NCI-H1417 (cell line): Measurements from ENCODE around the gene CCNQ.
A peak's percentile ranks its signal among the peaks of the same experiment; 100 is the strongest.
"Not testable (repeated sequence)": the region's sequence is repeated elsewhere in the genome, so short reads cannot be mapped to it uniquely, and the experiment has no call there.

Experiments used
- DNase-seq, 3 experiments: peaks; one replicate each; lab custom pipeline; 2025; lab: John Stamatoyannopoulos, UW

CCNQ gene

GRCh38 chrX:153623310-153624029, 24.5 kb upstream of the CCNQ start:
- no peak for DNase-seq

- no peak for DNase-seq
These were observed 23.8 kb upstream of the CCNQ start for GRCh38 chrX:153622661-153623309.

GRCh38 chrX:153621949-153622598, 23.1 kb upstream of the CCNQ start:
- DNase-seq: no peak

GRCh38 chrX:153620576-153620975, 21.6 kb upstream of the CCNQ start:
- DNase-seq: no peak

GRCh38 chrX:153614818-153615217, 15.9 kb upstream of the CCNQ start:
- DNase-seq: no peak

GRCh38 chrX:153612413-153612812, 13.5 kb upstream of the CCNQ start:
- DNase-seq: no peak

- no peak for DNase-seq
These were observed 12.6 kb upstream of the CCNQ start for GRCh38 chrX:153611298-153612095.

GRCh38 chrX:153610836-153611213, 11.9 kb upstream of the CCNQ start:
- no peak for DNase-seq

GRCh38 chrX:153609917-153610835, 11.2 kb upstream of the CCNQ start:
- DNase-seq: peak; percentile 78 to 86 (median 84)

- DNase-seq: no peak
These were observed 9.9 kb upstream of the CCNQ start for GRCh38 chrX:153608806-153609205.

- DNase-seq: no peak
These were observed 9.4 kb upstream of the CCNQ start for GRCh38 chrX:153608376-153608775.

- no peak for DNase-seq
These were observed 7.6 kb upstream of the CCNQ start for GRCh38 chrX:153606503-153606902.

GRCh38 chrX:153604666-153605380, 5.9 kb upstream of the CCNQ start:
- DNase-seq: not testable (repeated sequence)

- DNase-seq: no peak
These were observed 4.3 kb upstream of the CCNQ start for GRCh38 chrX:153603131-153603656.

GRCh38 chrX:153602601-153603000, 3.7 kb upstream of the CCNQ start:
- no peak for DNase-seq

GRCh38 chrX:153601511-153602110, 2.7 kb upstream of the CCNQ start:
- no peak for DNase-seq

- no peak for DNase-seq
These were observed 2.0 kb upstream of the CCNQ start for GRCh38 chrX:153600921-153601320.

GRCh38 chrX:153600032-153600373, 1.1 kb upstream of the CCNQ start:
- DNase-seq: no peak

- DNase-seq: peak; percentile 88 to 96 (median 90)
These were observed 473 bp upstream of the CCNQ start for GRCh38 chrX:153599192-153600031.
